HG03354 (cell line): ENCODE measurements around the gene CASKIN2.

Experiments
- ATAC-seq: cut with Tn5 transposase; IDR thresholded peaks from one replicate; pipeline ENCODE4 v1.9.1; 2021; ENCODE audit warnings: mild to moderate bottlenecking; ENCODE audit not compliant: unreplicated experiment, poor library complexity, severe bottlenecking

The CASKIN2 gene

GRCh38 chr17:75515496-75516254, at the start of gene CASKIN2:
TSS of gene CASKIN2 (minus strand) at chr17:75515537. CDS start at chr17:75513804, 1,733 bp downstream.
- ATAC-seq = peak; percentile 55

- no peak for ATAC-seq
These were observed 49.7 kb upstream of the CASKIN2 start for GRCh38 chr17:75565066-75565465.

GRCh38 chr17:75564195-75564594, 48.9 kb upstream of the CASKIN2 start:
- no peak for ATAC-seq

GRCh38 chr17:75563063-75563758, 47.9 kb upstream of the CASKIN2 start:
- no peak for ATAC-seq

- ATAC-seq = no peak
These were observed 46.7 kb upstream of the CASKIN2 start for GRCh38 chr17:75561927-75562603.

GRCh38 chr17:75559958-75560533, 44.7 kb upstream of the CASKIN2 start:
- no peak for ATAC-seq

- ATAC-seq = no peak
These were observed 43.6 kb upstream of the CASKIN2 start for GRCh38 chr17:75558666-75559530.

- ATAC-seq = no peak
These were observed 42.7 kb upstream of the CASKIN2 start for GRCh38 chr17:75557852-75558665.

- no peak for ATAC-seq
These were observed 41.9 kb upstream of the CASKIN2 start for GRCh38 chr17:75557075-75557851.

GRCh38 chr17:75555679-75556153, 40.4 kb upstream of the CASKIN2 start:
- no peak for ATAC-seq

GRCh38 chr17:75553295-75554110, 38.2 kb upstream of the CASKIN2 start:
- ATAC-seq = no peak

- ATAC-seq = no peak
These were observed 37.3 kb upstream of the CASKIN2 start for GRCh38 chr17:75552425-75553294.

GRCh38 chr17:75551266-75551665, 35.9 kb upstream of the CASKIN2 start:
- ATAC-seq = no peak

GRCh38 chr17:75550139-75550465, 34.8 kb upstream of the CASKIN2 start:
- ATAC-seq = no peak

- no peak for ATAC-seq
These were observed 34.2 kb upstream of the CASKIN2 start for GRCh38 chr17:75549246-75550138.
